Subcutaneous abdominal adipose tissue (tissue), 5 donors: Measurements from ENCODE around the gene CTIF.
A peak's percentile ranks its signal among the peaks of the same experiment; 100 is the strongest.

Experiments
- H3K27ac ChIP-seq: one replicate; pipeline ENCODE4 v1.7.0; 2013; ENCODE audit warnings: low read depth, mild to moderate bottlenecking, inconsistent platforms, low read length, moderate library complexity
- H3K27me3 ChIP-seq, 5 donors: one replicate each; pipeline ENCODE4 v1.7.0; 2013; ENCODE audit warnings: low read length in 5 of 5, inconsistent platforms in 1 of 5; ENCODE audit not compliant: control insufficient read depth in 5 of 5, insufficient read depth in 4 of 5
- H3K36me3 ChIP-seq, 5 donors: one replicate each; pipeline ENCODE4 v1.7.0; 2013; ENCODE audit warnings: low read length in 5 of 5; ENCODE audit not compliant: control insufficient read depth in 5 of 5, insufficient read depth in 5 of 5
- H3K4me1 ChIP-seq, 5 donors: one replicate each; pipeline ENCODE4 v1.7.0; 2013; ENCODE audit warnings: low read length in 5 of 5, mild to moderate bottlenecking in 3 of 5, moderate library complexity in 1 of 5; ENCODE audit not compliant: control insufficient read depth in 5 of 5, insufficient read depth in 5 of 5
- H3K4me3 ChIP-seq, 5 donors: one replicate each; pipeline ENCODE4 v1.7.0; 2013; ENCODE audit warnings: low read length in 5 of 5, low read depth in 1 of 5
- H3K9ac ChIP-seq, 5 donors: one replicate each; pipeline ENCODE4 v1.7.0; 2013; ENCODE audit warnings: low read length in 5 of 5, mild to moderate bottlenecking in 4 of 5, moderate library complexity in 3 of 5
- H3K9me3 ChIP-seq, 5 donors: one replicate each; pipeline ENCODE4 v1.7.0; 2013; ENCODE audit warnings: low read length in 5 of 5; ENCODE audit not compliant: control insufficient read depth in 5 of 5
- donor health status: healthy.
- donor health status: healthy.
- donor health status: healthy.
- donor health status: healthy.
- donor health status: healthy.

Gene CTIF

DNA sequence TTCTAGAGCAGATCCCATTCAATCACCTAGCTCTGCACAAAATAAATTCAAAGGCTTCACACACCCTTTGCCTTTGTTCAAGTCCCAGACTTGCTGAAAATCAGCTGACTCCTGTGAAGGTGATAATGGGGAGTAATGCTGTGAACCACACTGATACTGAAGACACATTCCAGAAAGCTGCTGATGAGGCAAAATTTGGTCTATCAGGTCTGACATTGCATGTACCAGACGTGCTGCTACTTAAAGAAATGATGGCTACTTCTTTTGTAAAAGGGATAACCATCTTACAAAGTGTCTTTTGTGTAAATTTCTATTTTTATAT lies 7.8 kb upstream of the CTIF start:
- Histone ChIP-seq H3K27ac (no peak overlapping the region), H3K36me3 (no peaks in the 10 kb centered on the region), H3K27me3 (no peaks in the 10 kb centered on the region), H3K4me1 (no peaks in the 10 kb centered on the region), H3K9ac (no peak overlapping the region), H3K4me3 (no peak overlapping the region), H3K9me3 (no peaks in the 10 kb centered on the region)

DNA sequence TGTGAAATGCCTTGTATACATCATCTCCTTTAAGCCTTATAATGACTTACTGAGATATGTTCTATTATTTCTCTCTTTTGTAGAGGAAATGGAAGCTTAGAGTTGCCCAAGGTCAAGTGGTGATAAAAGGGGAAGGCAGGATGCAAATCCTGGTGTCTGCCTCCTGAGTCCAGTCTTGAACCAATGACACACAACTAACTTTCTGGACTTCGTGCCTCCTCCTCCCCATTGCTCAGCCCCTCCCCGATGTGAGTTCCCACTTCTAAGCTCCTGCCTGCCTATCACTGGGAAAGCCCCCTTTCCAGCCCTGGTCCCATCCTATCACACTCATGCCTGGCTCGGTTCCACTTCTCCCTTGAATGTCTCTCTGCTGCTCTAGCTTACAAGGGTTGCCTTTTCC lies 6.9 kb upstream of the CTIF start:
- Histone ChIP-seq H3K27ac (no peak overlapping the region), H3K4me1 (no peaks in the 10 kb centered on the region), H3K36me3 (no peaks in the 10 kb centered on the region), H3K9ac (no peak overlapping the region), H3K4me3 (no peak overlapping the region), H3K9me3 (no peaks in the 10 kb centered on the region), H3K27me3 (no peaks in the 10 kb centered on the region)

DNA sequence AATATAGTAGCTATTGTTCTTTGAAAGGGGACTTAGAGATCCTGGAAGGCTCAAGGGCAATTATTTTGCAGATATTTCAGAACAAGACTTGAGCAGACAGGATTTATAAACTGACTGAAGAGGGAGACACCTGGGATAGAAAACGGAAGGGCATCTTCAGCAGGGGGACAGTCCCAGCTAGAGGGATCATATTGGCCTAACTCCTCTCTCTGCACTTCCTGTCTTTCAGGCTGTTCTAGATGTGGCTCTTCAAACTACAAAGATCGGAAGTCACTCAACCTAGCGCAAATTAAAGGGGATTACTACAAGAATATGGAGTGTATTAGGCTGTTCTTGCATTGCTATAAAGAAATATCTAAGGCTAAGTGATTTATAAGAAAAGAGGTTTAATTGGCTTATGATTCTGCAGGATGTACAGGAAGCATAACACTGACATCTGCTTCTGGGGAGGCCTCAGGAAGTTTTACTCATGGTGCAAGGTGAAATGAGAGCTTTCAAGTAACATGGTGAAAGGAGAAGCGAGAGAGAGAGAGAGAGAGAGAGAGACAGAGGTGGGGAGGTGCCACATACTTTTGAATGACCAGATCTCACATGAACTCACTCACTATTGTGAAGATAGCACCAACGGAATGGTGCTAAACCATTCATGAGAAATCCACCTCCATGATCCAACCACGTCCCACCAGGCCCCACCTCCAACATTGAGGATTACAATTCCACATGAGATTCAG lies 5.3 kb upstream of the CTIF start:
- Histone ChIP-seq H3K27me3 (no peaks in the 10 kb centered on the region), H3K9ac (no peak overlapping the region), H3K9me3 (no peaks in the 10 kb centered on the region)

DNA sequence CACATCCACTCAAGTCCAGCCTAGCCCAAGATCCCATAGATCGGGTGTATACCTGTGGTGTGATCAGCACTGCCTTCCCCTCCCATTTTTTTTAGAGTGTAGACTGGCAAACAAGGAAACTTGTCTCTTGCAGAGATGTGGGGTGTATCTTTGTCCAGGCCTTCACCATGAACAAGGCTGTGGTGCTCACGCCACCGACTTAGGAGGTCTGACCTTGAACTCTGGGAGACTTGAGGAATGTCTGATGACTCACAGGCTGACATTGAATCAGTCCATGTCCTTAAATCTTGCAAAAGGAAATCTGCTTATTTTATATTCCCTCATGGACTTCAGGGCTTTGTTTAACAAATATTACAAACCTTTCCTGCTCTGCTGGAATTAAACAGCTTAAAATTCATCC lies 4.5 kb upstream of the CTIF start:
- Histone ChIP-seq H3K27me3 (no peaks in the 10 kb centered on the region), H3K36me3 (no peaks in the 10 kb centered on the region), H3K9me3 (no peaks in the 10 kb centered on the region), H3K4me3 (no peak overlapping the region), H3K4me1 (peaks cover 0 to 8% (median 7%) of the 10 kb centered on the region in 5 donors), H3K9ac (no peak overlapping the region), H3K27ac (no peak overlapping the region)

More for the DNA sequence above, 5.3 kb upstream of the CTIF start:
- Histone ChIP-seq H3K4me3 (no peak overlapping the region), H3K36me3 (no peaks in the 10 kb centered on the region), H3K4me1 (peaks cover 0 to 6% (median 4%) of the 10 kb centered on the region in 5 donors), H3K27ac (no peak overlapping the region)

DNA sequence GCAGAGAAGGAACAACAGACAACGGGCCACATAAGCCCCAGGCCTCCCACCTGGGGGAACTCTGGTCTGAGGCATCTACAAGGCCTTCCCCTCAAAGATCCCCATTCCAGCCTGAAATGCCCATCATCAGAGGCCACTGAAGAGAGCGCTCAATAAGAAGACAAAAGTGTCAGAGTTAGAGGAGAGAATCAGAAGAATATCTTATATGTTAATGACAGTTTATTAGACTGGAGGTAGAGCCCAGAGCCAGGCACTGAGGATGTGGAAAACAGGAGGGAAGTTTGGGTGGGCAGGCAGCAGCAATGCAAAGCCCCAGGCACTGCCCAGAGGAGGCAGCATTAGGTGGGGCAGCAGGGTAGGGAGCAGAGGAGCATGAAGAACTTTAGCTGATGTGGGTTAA lies 2.9 kb upstream of the CTIF start:
- Histone ChIP-seq H3K9me3 (no peaks in the 10 kb centered on the region), H3K27me3 (no peaks in the 10 kb centered on the region), H3K36me3 (no peaks in the 10 kb centered on the region), H3K4me1 (peaks cover 0 to 14% (median 8%) of the 10 kb centered on the region in 5 donors), H3K9ac (no peak overlapping the region), H3K4me3 (no peak overlapping the region), H3K27ac (no peak overlapping the region)

DNA sequence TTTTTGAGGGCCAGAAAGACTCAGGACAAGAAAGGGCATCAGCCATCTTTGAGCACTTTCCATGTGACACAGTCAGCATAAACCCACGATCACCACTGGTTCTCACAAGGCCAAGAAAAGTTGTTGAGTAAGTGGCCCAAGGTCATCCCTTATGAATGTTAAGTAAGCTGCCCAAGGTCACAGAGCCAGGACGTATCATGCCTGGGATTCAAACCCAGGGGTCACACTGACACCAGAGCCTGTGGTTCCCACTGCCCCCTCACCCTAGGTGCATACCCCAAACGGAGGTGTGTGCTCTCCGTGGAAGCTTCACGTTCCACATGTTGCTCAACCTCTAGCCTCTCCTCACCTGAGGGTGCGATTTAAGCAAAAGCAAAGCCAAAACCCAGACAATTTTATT lies 2.3 kb upstream of the CTIF start:
- H3K27me3 ChIP-seq: no peaks in the 10 kb centered on the region
- peaks cover 2 to 17% (median 11%) of the 10 kb centered on the region in 5 donors for H3K4me1 ChIP-seq
- H3K4me3 ChIP-seq: no peak overlapping the region
- no peaks in the 10 kb centered on the region for H3K9me3 ChIP-seq
- no peak overlapping the region for H3K9ac ChIP-seq
- H3K27ac ChIP-seq: no peak overlapping the region
- no peaks in the 10 kb centered on the region for H3K36me3 ChIP-seq

DNA sequence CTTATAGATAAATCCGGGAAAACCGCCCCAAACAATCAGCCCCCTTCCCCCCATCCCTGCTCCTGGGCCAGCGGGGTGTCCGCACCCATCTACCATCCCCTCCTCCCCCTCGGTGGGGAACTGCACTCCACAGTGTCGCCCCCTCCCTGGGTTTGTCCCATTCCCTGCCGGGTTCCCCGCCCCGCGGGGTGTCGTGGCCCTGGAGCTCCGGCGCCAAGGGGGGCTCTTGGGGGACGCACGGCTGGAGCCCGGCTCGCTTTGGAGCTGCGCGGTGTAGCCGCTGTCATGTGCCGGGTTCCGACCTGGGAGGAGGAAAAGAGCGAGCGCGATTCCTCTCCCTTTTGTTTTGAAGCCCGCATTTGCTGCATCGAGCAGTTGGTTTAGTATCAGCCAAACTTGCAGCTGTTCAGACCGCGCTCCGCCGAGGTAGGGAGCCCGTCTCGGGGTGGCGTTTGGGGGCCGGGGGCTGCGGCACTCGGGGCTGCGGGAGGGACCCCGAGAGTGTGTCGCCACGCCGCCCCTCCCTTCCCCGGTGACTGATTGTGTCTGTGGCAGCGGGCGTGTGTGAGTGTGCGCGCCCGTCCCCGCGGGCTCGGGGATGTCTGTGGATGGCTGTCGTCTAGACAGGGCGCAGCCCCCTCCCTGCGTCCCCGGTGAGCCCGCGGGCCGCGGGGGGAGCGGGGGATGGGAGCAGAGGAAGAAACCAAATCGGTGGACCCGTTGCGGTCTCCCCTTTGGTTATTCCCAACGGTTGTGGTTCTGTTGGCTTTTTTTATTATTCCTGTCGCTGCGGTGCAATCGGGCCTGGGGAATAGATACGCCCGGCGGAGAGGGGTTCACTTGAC lies 797 bp downstream of the CTIF start:
- peaks cover 9 to 48% (median 32%) of the 10 kb centered on the region in 5 donors for H3K4me1 ChIP-seq
- H3K27ac ChIP-seq: peak overlapping the region; percentile 95
- peak overlapping the region; percentile 26 to 87 (median 80) for H3K9ac ChIP-seq
- peak overlapping the region; percentile 69 to 94 (median 88) for H3K4me3 ChIP-seq
- no peaks in the 10 kb centered on the region for H3K9me3 ChIP-seq
- no peaks in the 10 kb centered on the region for H3K27me3 ChIP-seq
- H3K36me3 ChIP-seq: peaks cover 0 to 4% (median 0%) of the 10 kb centered on the region in 5 donors

DNA sequence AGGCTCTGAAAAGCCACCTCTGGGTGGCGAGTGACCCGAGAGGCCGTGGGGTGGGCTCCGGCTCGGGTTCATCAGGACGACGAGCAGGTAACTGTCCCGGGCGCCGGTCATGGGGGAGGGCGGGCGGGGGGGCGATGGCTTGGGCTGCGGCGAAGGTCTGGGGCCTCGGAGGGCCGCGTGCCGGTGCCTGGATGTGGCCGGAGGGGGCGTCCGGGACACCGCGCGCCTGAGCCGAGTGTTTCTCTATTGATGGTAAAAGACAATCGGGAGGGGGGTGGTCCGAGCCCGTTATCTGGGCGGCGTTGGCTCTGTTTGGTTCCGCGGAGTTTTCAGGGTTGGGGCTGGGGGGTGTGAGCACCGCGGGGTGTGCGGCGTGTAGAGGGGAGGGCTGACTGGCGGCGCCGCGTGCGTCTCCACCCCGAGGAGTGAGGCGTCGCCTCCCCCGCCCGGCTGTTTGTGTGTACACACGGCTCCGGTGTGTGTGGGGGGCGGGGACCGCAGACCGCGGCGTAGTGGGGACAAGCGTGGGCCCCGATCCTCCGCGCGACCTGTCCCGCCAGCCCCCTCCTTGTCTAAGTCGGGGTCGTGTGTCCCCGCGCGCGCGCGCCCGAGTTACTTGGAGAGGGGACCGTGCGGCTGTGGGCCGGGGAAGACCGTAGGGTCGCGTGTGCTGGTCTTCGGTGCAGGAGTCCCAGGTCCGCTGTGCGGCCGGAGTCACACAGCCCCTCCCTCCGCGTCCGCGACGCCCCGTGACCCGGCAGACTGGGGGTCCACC lies 1.6 kb downstream of the CTIF start:
- Histone ChIP-seq H3K4me1 (peaks cover 10 to 56% (median 40%) of the 10 kb centered on the region in 5 donors), H3K36me3 (peaks cover 0 to 4% (median 0%) of the 10 kb centered on the region in 5 donors), H3K27me3 (no peaks in the 10 kb centered on the region), H3K27ac (peak overlapping the region; percentile 95), H3K9me3 (no peaks in the 10 kb centered on the region), H3K9ac (peak overlapping the region in 4 of 5 donors; percentile 79 to 87 (median 83)), H3K4me3 (peak overlapping the region; percentile 69 to 94 (median 88))

DNA sequence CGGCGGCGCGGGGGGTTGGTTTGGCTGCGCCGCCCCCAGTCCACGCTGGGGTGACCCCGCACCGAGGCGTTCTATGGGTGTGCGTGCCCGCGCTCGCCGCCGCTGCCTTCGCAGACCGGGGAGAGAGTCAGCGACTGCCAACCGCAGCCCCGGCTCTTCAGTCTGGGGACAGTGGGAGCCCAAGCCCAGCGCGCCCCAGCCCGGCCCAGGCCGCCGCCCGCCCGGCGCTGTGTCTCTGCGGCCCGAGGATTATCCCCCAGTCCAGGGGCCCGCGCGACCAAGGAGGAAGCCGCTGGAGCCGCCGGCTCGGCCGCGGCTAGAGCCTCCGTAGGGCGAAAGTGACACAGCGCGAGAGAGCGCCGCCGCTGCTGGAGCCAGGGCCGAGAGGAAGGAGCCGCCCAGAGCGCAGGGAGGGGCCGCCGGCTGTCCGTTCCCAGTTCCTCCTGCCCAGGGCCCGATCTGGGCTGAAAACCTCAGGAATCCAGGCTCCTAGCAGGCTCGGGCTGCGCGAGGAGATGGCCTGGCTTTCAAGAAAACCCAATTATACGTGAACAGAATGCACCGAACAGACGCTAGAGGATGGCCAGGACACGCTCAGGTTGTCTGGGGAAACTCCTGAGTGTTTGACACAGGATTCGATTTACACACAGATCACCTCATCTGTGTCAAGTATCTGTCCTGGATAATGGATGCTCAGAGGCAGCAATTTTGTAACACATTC lies 2.4 kb downstream of the CTIF start:
- Histone ChIP-seq H3K4me1 (peaks cover 10 to 64% (median 47%) of the 10 kb centered on the region in 5 donors), H3K9me3 (no peaks in the 10 kb centered on the region), H3K27me3 (no peaks in the 10 kb centered on the region), H3K27ac (peak overlapping the region; percentile 93), H3K4me3 (peak overlapping the region; percentile 65 to 94 (median 88)), H3K36me3 (peaks cover 0 to 4% (median 0%) of the 10 kb centered on the region in 5 donors), H3K9ac (peak overlapping the region; percentile 53 to 82 (median 65))
